GM23248 (cell line): ENCODE measurements around the gene MVP.

Source experiments
- EZH2 ChIP-seq: fragments of 200-600 bp; sonication (generic); IDR thresholded peaks from 2 replicates; pipeline ENCODE4 v1.6.1; 2018; ENCODE audit warnings: antibody characterized with exemption, mild to moderate bottlenecking; ENCODE audit not compliant: insufficient read depth, poor library complexity, severe bottlenecking
- EZH2phosphoT487 ChIP-seq: fragments of 200-600 bp; sonication (generic); IDR thresholded peaks from 2 replicates; pipeline ENCODE4 v1.6.1; 2018; ENCODE audit warnings: antibody characterized with exemption, moderate library complexity, mild to moderate bottlenecking, low read depth; ENCODE audit not compliant: insufficient read depth

GRCh38 chr16:29789775-29790182, 30.5 kb upstream of the MVP start:
- TF ChIP-seq EZH2 (no peak), EZH2phosphoT487 (no peak)
